ENCODE measurements around the gene MATN3.

MATN3 gene

DNA sequence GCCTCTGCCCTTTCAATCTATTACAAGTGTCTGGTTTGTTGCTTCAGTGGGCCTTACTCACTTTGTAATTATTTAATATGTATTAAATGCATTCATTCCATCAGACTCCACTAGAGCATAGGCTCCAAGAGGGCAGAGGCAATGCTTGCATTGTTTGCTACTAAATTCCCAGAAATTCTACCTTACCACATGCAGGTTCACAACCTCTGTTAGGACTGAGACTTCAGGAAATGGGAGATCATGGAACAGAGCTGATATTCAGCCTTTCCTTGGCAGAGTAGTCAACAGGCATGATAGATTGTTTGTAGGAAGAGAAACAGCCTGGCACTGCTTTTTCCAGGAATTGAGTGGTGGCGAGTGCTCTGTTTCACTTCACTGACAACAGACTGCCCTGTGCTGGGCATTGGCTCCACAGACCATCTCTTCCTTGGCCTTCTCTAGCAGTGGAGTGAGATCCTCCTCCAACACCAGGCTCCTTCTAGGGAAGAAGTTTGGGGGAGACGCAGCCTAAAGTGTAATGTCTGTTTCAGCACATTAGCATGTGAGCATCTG, 6.2 kb upstream of the MATN3 start:
- ChIA-PET CTCF (interaction anchor here (1.0 kb wide), 1 partner anchor 63 kb away, joined by 3 read pairs; no protein-coding TSS in a partner anchor), POLR2A (no interaction called here)
- no peak for DNase-seq
- peaks cover 1 to 23% (median 6%) of the 10 kb centered on the region in 5 experiments for H3K9me3 ChIP-seq (ENCODE audit: control extremely low read depth in 1 of 5, control insufficient read depth in 4 of 5, insufficient read depth in 2 of 5, low read depth in 1 of 5, low read length in 4 of 5)
- H3K4me3 ChIP-seq (ENCODE audit: control insufficient read depth in 1 of 7, extremely low read depth in 1 of 7, insufficient read depth in 4 of 7, low read depth in 2 of 7, low read length in 6 of 7): no peak overlapping the region
- H3K27me3 ChIP-seq (replicated peaks in 2 of 5; ENCODE audit: control insufficient read depth in 4 of 5, insufficient read depth in 5 of 5, low read length in 4 of 5): peaks cover 0 to 9% (median 2%) of the 10 kb centered on the region in 5 experiments
- no peak overlapping the region for H3K27ac ChIP-seq (ENCODE audit: insufficient read depth in 1 of 2, low read depth in 1 of 2, low read length in 2 of 2, poor library complexity in 1 of 2, severe bottlenecking in 2 of 2)
- H3K36me3 ChIP-seq (ENCODE audit: control insufficient read depth in 4 of 4, insufficient read depth in 4 of 4, low read length in 3 of 4): peaks cover 0 to 2% (median 0%) of the 10 kb centered on the region in 4 experiments
- WGBS (ENCODE audit: insufficient coverage): 100% methylated on average over 1 of the region's 2 CpGs
- no peaks in the 10 kb centered on the region for H3K4me1 ChIP-seq (ENCODE audit: control extremely low read depth in 1 of 4, control insufficient read depth in 4 of 4, insufficient read depth in 4 of 4, low read length in 3 of 4)

DNA sequence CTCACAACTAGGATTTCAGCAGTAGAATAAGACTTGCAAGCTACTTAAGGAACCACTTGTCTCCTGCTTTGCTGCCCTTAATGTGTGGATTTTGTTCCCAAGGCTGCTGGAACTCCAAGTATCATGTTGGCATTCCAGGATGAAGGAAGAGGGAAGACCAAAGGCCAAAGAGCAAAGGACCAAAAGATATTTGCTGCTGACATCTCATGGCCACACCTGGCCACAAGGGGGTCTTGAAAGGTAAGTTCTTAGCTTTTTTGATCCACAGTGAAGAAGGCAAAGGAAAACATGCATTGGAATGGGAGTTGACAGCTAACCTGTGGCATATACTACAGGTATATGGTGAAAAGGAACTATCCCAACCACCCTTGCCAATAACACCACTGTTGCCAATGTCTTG, 3.9 kb upstream of the MATN3 start:
- peaks cover 0 to 17% (median 5%) of the 10 kb centered on the region in 5 experiments for H3K9me3 ChIP-seq (ENCODE audit: control extremely low read depth in 1 of 5, control insufficient read depth in 4 of 5, insufficient read depth in 2 of 5, low read depth in 1 of 5, low read length in 4 of 5)
- H3K27ac ChIP-seq (ENCODE audit: insufficient read depth in 1 of 2, low read depth in 1 of 2, low read length in 2 of 2, poor library complexity in 1 of 2, severe bottlenecking in 2 of 2): no peak overlapping the region
- ChIA-PET CTCF (interaction anchor here (1.3 to 5.1 kb wide), 21 partner anchors 11 to 1495 kb away, joined by 3 to 42 read pairs (median 6); partner anchors contain the start of gene WDR35), POLR2A (no interaction called here)
- H3K4me1 ChIP-seq (ENCODE audit: control extremely low read depth in 1 of 4, control insufficient read depth in 4 of 4, insufficient read depth in 4 of 4, low read length in 3 of 4): peaks cover 0 to 14% (median 12%) of the 10 kb centered on the region in 4 experiments
- no peak overlapping the region for H3K4me3 ChIP-seq (ENCODE audit: control insufficient read depth in 1 of 7, extremely low read depth in 1 of 7, insufficient read depth in 4 of 7, low read depth in 2 of 7, low read length in 6 of 7)
- no peaks in the 10 kb centered on the region for H3K36me3 ChIP-seq (ENCODE audit: control insufficient read depth in 4 of 4, insufficient read depth in 4 of 4, low read length in 3 of 4)
- peaks cover 0 to 32% (median 16%) of the 10 kb centered on the region in 5 experiments for H3K27me3 ChIP-seq (replicated peaks in 2 of 5; ENCODE audit: control insufficient read depth in 4 of 5, insufficient read depth in 5 of 5, low read length in 4 of 5)
- no peak for DNase-seq

DNA sequence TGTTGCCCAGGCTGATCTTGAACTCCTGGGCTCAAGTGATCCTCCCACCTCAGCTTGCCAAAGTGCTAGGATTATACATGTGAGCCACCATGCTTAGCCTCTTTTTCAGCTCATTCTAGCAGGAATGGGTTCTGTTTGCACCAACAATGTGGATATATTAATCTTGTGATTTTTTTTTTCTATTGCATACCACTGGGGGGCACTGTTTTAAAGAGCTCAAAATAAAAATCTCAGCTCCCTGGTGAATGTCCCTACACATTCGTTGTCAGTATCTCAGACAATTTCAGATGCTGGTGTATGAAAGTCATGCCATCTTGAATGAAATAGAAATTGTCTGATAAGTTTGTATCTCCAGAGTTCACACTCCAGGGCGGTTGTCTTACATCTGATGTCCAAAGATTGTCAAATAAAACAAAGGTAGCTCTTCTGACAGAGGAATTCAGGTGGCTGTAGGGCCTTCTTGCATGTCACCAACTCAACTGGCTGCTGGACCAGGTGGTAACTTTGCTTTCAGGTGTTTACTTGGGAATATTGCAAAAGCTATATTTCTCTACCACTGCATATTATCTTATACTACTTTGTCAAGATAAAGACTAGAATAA, 3.1 kb upstream of the MATN3 start:
- H3K27ac ChIP-seq (ENCODE audit: insufficient read depth in 1 of 2, low read depth in 1 of 2, low read length in 2 of 2, poor library complexity in 1 of 2, severe bottlenecking in 2 of 2): no peak overlapping the region
- peaks cover 0 to 14% (median 12%) of the 10 kb centered on the region in 4 experiments for H3K4me1 ChIP-seq (ENCODE audit: control extremely low read depth in 1 of 4, control insufficient read depth in 4 of 4, insufficient read depth in 4 of 4, low read length in 3 of 4)
- peak; percentile 54 to 74 (median 70) for DNase-seq
- WGBS (ENCODE audit: insufficient coverage): 10% methylated on average over 2 of the region's 2 CpGs
- POLR2A ChIA-PET: interaction anchor here (0.6 kb wide), 1 partner anchor 35 kb away, joined by 3 read pairs; no protein-coding TSS in a partner anchor
- peaks cover 0 to 10% (median 0%) of the 10 kb centered on the region in 5 experiments for H3K9me3 ChIP-seq (ENCODE audit: control extremely low read depth in 1 of 5, control insufficient read depth in 4 of 5, insufficient read depth in 2 of 5, low read depth in 1 of 5, low read length in 4 of 5)
- H3K27me3 ChIP-seq (replicated peaks in 2 of 5; ENCODE audit: control insufficient read depth in 4 of 5, insufficient read depth in 5 of 5, low read length in 4 of 5): peaks cover 2 to 39% (median 21%) of the 10 kb centered on the region in 5 experiments
- CTCF ChIA-PET: interaction anchor here (0.7 to 5.1 kb wide), 36 partner anchors 12 to 1495 kb away, joined by 3 to 42 read pairs (median 6); partner anchors contain the start of genes LAPTM4A and WDR35
- no peaks in the 10 kb centered on the region for H3K36me3 ChIP-seq (ENCODE audit: control insufficient read depth in 4 of 4, insufficient read depth in 4 of 4, low read length in 3 of 4)
- H3K4me3 ChIP-seq (ENCODE audit: control insufficient read depth in 1 of 7, extremely low read depth in 1 of 7, insufficient read depth in 4 of 7, low read depth in 2 of 7, low read length in 6 of 7): no peak overlapping the region

DNA sequence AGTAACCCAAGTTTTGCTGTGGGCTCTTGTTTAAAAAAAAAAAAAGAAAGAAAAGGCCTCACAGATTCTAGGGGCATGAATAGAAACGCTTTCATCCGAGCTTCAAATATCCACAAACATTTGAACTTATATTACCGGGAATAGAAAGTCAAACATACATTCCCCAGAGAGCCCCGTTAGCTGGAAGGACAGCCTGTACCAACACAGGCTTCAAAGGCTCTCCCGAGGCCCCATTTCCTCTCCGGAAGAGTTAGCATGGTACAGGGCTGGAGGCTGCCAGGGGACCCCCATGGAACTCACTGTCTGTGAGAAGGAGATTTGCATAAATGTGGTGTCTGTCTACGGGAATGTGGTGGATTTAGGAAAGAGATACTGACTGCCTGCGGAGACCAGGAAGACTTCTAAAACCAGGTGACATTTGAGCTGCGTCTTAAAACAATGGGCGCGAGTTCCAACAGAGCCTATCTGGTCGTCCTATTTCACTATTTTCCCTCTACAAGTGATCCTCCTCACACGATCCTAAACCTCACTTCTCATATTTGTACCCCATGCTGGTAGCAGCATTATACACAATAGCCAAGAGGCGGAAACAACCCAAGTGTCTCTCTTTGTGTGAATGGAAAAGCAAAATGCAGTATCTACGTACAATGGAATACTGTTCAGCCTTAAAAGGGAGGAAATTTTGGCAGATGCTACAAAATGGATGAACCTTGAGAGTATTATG, 820 bp upstream of the MATN3 start:
- Histone ChIP-seq H3K27ac (ENCODE audit: insufficient read depth in 1 of 2, low read depth in 1 of 2, low read length in 2 of 2, poor library complexity in 1 of 2, severe bottlenecking in 2 of 2) (no peak overlapping the region), H3K4me3 (ENCODE audit: control insufficient read depth in 1 of 7, extremely low read depth in 1 of 7, insufficient read depth in 4 of 7, low read depth in 2 of 7, low read length in 6 of 7) (peak overlapping the region; percentile 22 to 76 (median 60)), H3K9me3 (ENCODE audit: control extremely low read depth in 1 of 5, control insufficient read depth in 4 of 5, insufficient read depth in 2 of 5, low read depth in 1 of 5, low read length in 4 of 5) (peaks cover 0 to 6% (median 0%) of the 10 kb centered on the region in 5 experiments), H3K4me1 (ENCODE audit: control extremely low read depth in 1 of 4, control insufficient read depth in 4 of 4, insufficient read depth in 4 of 4, low read length in 3 of 4) (peaks cover 0 to 14% (median 12%) of the 10 kb centered on the region in 4 experiments), H3K27me3 (replicated peaks in 2 of 5; ENCODE audit: control insufficient read depth in 4 of 5, insufficient read depth in 5 of 5, low read length in 4 of 5) (peaks cover 7 to 52% (median 23%) of the 10 kb centered on the region in 5 experiments), H3K36me3 (ENCODE audit: control insufficient read depth in 4 of 4, insufficient read depth in 4 of 4, low read length in 3 of 4) (no peaks in the 10 kb centered on the region)
- POLR2A ChIA-PET: no interaction called here
- WGBS (ENCODE audit: insufficient coverage): 49% methylated on average over 10 of the region's 15 CpGs
- no peak for DNase-seq
- CTCF ChIA-PET: interaction anchor here (0.6 to 5.1 kb wide), 13 partner anchors 8 to 88 kb away, joined by 3 to 42 read pairs (median 5); no protein-coding TSS in a partner anchor

DNA sequence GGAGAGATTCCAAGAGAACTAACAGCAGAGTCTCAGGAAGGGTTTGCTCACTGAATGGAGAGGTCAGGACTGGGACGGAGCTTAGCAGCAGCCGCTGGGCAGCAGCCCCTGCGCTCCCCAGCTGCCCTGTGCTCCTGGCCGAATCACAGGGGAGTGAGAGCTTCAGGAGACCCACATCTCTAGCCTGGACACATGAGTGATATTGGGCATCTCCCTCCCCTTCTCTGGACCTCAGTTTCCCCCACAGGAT, 511 bp downstream of the MATN3 start:
- H3K27me3 ChIP-seq (replicated peaks in 2 of 5; ENCODE audit: control insufficient read depth in 4 of 5, insufficient read depth in 5 of 5, low read length in 4 of 5): peaks cover 7 to 52% (median 23%) of the 10 kb centered on the region in 5 experiments
- 38% methylated on average over 4 of the region's 4 CpGs for WGBS (ENCODE audit: insufficient coverage)
- H3K9me3 ChIP-seq (ENCODE audit: control extremely low read depth in 1 of 5, control insufficient read depth in 4 of 5, insufficient read depth in 2 of 5, low read depth in 1 of 5, low read length in 4 of 5): peaks cover 0 to 6% (median 0%) of the 10 kb centered on the region in 5 experiments
- H3K27ac ChIP-seq (ENCODE audit: insufficient read depth in 1 of 2, low read depth in 1 of 2, low read length in 2 of 2, poor library complexity in 1 of 2, severe bottlenecking in 2 of 2): no peak overlapping the region
- H3K4me1 ChIP-seq (ENCODE audit: control extremely low read depth in 1 of 4, control insufficient read depth in 4 of 4, insufficient read depth in 4 of 4, low read length in 3 of 4): peaks cover 0 to 14% (median 12%) of the 10 kb centered on the region in 4 experiments
- POLR2A ChIA-PET: no interaction called here
- DNase-seq: no peak
- H3K4me3 ChIP-seq (ENCODE audit: control insufficient read depth in 1 of 7, extremely low read depth in 1 of 7, insufficient read depth in 4 of 7, low read depth in 2 of 7, low read length in 6 of 7): peak overlapping the region in 5 of 7 experiments; percentile 50 to 76 (median 62)
- H3K36me3 ChIP-seq (ENCODE audit: control insufficient read depth in 4 of 4, insufficient read depth in 4 of 4, low read length in 3 of 4): no peaks in the 10 kb centered on the region
- CTCF ChIA-PET: interaction anchor here (1.1 to 5.1 kb wide), 4 partner anchors 33 to 83 kb away, joined by 3 to 42 read pairs (median 6); no protein-coding TSS in a partner anchor

DNA sequence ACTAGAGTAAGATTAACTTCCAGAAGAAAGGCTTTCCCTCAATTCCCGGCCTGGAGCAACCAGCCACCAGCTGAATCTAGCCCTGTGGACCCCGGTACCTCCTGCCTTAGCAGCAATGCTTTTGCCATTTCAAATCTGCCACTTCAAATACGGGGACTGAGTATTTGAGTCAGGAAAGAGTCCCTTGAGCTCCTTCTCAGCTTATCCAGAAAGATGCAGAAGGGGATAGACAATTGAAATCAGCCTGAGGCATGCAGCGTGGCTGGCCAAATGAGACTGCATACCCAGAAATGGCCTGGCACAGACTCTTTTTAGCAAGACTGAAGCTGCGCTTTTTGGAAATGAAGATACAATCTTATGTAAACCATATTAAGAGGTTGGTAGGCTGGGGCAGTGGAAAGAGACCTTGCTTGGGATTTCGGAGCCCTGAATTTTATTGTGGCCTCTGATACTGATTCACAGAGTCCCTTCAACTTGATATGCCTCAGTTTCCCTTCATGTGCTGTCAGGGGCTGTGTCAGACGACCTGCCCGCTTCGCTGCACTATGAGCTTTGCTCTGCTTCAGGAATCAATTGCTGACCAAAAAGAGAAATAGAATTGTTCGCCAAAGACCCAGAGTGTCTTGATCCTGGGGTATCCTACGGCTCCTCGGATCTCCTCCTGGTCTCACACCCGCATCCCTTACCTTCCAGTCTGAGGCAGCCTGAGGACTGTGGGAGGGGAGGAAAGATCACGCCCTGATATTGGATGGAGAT, 1.0 kb downstream of the MATN3 start:
- Histone ChIP-seq H3K27me3 (replicated peaks in 2 of 5; ENCODE audit: control insufficient read depth in 4 of 5, insufficient read depth in 5 of 5, low read length in 4 of 5) (peaks cover 7 to 52% (median 23%) of the 10 kb centered on the region in 5 experiments), H3K36me3 (ENCODE audit: control insufficient read depth in 4 of 4, insufficient read depth in 4 of 4, low read length in 3 of 4) (no peaks in the 10 kb centered on the region), H3K27ac (ENCODE audit: insufficient read depth in 1 of 2, low read depth in 1 of 2, low read length in 2 of 2, poor library complexity in 1 of 2, severe bottlenecking in 2 of 2) (no peak overlapping the region), H3K4me3 (ENCODE audit: control insufficient read depth in 1 of 7, extremely low read depth in 1 of 7, insufficient read depth in 4 of 7, low read depth in 2 of 7, low read length in 6 of 7) (no peak overlapping the region), H3K4me1 (ENCODE audit: control extremely low read depth in 1 of 4, control insufficient read depth in 4 of 4, insufficient read depth in 4 of 4, low read length in 3 of 4) (peaks cover 0 to 14% (median 12%) of the 10 kb centered on the region in 4 experiments), H3K9me3 (ENCODE audit: control extremely low read depth in 1 of 5, control insufficient read depth in 4 of 5, insufficient read depth in 2 of 5, low read depth in 1 of 5, low read length in 4 of 5) (peaks cover 0 to 6% (median 0%) of the 10 kb centered on the region in 5 experiments)
- DNase-seq: no peak
- ChIA-PET POLR2A (no interaction called here), CTCF (interaction anchor here (1.4 to 5.1 kb wide), 4 partner anchors 34 to 84 kb away, joined by 3 to 42 read pairs (median 6); no protein-coding TSS in a partner anchor)
- WGBS (ENCODE audit: insufficient coverage): 91% methylated on average over 12 of the region's 14 CpGs
